Measurements from ENCODE around the gene CFAP46.

GRCh38 chr10:132837905-132838304, 104.5 kb downstream of the CFAP46 start:
- TF ChIP-seq RARB (CRISPR knock-in tag; IDR thresholded peaks at IDR 0.05): no peak
- no peak for TF ChIP-seq ZNF8 (CRISPR knock-in tag; IDR thresholded peaks at IDR 0.05)
- TF ChIP-seq PATZ1 (CRISPR knock-in tag; IDR thresholded peaks at IDR 0.05; ENCODE audit: borderline replicate concordance): no peak
- no peak for TF ChIP-seq SNAI2 (CRISPR knock-in tag; IDR thresholded peaks at IDR 0.05)
- no peak for TF ChIP-seq ISL1 (CRISPR knock-in tag; IDR thresholded peaks at IDR 0.05)
- TF ChIP-seq TSHZ2 (CRISPR knock-in tag; IDR thresholded peaks at IDR 0.05): no peak
- TF ChIP-seq ESRRG (CRISPR knock-in tag; IDR thresholded peaks at IDR 0.05): no peak
- TF ChIP-seq CREB5 (CRISPR knock-in tag; IDR thresholded peaks at IDR 0.05; ENCODE audit: low read depth): no peak
- TF ChIP-seq OSR1 (CRISPR knock-in tag; IDR thresholded peaks at IDR 0.05): no peak
- TF ChIP-seq TCF4 (CRISPR knock-in tag; IDR thresholded peaks at IDR 0.05; ENCODE audit: borderline replicate concordance): no peak

Measured in SK-N-SH treated with all-trans-retinoic acid at 6 μM for 48 hours (cell line).